Activated CD8-positive, alpha-beta memory T cell treated with anti-CD3 and anti-CD28 coated beads, Interleukin-2, amount 50 U/mL, for 24 hours (primary cell): ENCODE data around the gene PRSS16.
A peak's percentile ranks its signal among the peaks of the same experiment; 100 is the strongest.
"Not testable (repeated sequence)": the region's sequence is repeated elsewhere in the genome, so short reads cannot be mapped to it uniquely, and the experiment has no call there.

Source experiments
- DNase-seq: peaks from one replicate; pipeline ENCODE4 v3.0.0-alpha.2; 2020; ENCODE audit errors: extremely low read depth

PRSS16 gene

DNA sequence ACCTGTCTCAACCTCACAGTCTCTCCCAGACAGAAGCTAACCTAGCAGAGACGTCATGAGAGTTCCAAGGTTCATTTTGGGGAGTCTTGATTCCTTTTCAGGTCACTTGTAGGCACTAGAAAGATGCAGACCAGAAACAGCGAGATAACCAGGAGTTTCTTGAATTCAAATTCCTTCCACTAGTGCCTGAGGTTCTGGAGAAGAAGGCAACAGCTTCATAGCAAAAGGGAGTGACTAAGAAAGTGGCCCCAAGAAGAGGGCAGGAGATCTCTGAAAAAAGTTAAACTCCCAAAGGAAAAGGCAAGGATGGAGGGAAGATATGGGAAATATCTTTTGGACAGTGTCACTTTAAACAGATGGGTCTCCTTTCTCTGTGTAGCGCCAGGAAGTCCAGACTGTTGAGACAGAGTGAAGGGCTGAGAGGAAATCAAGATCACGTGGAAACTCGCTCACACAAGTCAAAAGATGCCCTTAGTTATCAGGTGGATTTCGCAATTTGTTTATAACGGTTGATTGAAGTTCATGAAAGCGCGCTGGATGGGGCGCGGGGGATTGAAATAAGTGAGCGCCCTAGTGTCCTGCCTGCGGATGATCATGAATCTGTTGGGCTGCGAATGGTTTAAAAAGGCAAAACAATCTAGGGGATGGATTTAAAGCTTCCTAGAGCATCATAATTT lies 4.8 kb upstream of the PRSS16 start:
- DNase-seq = no peak

DNA sequence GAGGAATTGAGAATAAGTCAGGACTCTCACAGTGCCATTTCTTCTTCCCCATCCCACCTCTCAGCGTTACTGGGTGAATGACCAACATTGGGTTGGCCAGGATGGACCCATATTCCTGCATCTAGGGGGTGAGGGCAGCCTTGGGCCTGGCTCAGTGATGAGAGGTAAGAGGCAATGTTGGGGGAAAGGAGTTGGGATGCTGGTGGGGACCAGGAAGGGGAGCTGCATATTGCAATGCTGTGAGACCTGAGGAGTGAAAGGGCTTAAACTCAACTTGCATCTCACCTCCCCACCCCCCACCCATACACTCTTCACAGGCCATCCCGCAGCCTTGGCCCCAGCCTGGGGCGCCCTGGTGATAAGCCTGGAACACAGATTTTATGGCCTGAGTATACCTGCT lies 1.3 kb downstream of the PRSS16 start:
- DNase-seq = no peak

DNA sequence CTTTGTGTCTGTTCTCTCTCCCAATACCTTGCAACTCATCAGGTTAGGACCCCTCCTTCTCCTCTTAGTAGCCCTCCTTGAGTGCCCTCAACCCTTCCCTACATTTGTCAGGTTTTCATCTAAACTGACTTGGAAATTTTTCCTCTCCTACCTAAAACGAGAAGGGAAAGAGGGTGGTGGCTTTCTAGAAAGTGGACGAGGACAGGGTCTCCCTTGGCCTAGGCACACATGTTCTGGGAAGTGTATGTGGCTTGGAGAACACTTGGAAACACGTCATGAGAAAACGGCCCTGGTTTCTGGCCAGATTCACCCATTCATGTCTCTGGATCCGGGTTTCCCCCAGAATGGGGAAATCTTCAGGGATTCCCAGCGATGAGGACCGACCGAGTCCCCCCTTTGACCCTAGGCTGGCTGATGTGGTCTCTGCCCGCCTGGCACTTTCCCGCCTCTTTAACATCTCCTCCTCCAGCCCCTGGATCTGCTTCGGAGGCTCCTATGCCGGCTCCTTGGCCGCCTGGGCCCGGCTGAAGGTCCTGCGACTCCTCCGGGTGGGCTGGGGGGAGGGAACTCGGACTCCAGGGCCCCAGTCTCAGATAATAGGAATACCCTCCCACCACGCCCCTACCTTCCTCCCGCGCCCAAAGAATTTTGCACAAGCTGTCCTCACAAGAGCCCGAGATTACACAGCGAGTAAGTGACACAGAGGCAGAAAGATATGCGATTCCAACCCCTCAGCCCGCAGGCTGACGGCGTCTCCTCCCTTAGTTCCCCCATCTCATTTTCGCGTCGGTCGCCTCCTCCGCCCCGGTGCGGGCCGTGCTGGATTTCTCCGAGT lies 3.0 kb downstream of the PRSS16 start:
- no peak for DNase-seq

DNA sequence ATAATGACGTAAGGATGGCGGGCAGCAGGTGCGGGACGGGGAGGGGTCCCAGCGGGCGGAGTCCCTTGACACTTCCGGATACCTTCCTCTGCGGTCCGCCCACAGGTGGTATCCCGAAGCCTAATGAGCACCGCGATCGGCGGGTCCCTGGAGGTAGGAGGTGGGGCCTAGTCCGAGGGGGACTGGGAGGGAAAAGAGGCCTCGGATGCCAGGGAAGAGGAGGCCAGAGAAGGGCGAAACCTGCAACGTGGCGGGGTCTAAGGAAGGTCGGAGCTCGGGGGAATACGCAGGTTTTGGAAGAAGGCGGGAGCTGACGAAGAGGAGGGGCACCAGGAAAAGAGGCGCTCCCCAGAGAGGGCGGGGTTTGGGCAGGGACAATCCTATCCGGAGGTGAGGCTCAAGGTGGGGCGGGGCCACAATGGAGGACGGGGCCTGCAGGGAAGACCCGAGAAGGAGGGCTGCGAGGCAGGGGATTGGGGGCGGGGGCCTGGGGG lies 3.7 kb downstream of the PRSS16 start:
- peak; percentile 54 for DNase-seq

DNA sequence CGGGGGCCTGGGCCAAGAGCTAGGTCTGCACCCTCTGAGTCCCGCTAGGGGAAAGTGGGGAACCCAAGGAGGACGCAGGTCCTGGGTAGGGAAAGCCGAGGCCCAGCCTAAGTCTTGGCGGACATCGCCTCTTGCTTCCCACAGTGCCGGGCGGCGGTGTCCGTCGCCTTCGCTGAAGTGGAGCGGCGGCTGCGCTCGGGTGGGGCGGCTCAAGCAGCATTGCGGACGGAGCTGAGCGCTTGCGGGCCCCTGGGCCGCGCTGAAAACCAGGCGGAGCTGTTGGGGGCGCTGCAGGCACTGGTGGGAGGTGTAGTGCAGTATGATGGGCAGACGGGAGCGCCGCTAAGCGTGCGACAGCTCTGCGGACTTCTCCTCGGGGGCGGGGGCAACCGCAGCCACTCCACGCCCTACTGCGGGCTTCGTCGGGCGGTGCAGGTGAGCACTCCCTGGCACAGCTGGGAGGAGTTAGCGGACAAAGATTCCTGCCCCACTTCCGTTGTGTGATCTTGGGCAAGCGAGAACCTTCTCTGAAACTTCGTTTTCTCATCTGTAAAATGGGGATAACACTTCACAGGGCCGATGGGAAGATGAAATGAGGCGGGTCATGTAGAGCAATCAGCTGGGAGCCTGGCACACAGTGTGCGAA lies 4.2 kb downstream of the PRSS16 start:
- peak; percentile 39 for DNase-seq

DNA sequence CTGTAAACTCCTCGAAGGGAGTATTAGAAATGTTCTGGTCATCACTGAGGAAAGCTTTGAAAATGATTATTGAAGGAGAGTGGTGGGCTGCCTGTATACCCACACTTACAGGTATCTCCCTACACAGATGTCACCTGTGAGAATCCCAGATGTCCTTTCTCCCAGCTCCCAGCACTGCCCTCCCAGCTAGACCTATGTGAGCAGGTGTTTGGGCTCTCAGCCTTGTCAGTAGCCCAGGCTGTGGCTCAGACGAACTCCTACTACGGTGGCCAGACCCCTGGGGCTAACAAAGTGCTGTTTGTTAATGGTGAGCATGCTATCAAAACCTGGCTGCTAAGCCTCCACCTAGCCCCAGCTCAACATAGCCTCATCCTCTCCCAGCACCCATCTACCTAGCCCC lies 7.1 kb downstream of the PRSS16 start:
- DNase-seq = no peak

DNA sequence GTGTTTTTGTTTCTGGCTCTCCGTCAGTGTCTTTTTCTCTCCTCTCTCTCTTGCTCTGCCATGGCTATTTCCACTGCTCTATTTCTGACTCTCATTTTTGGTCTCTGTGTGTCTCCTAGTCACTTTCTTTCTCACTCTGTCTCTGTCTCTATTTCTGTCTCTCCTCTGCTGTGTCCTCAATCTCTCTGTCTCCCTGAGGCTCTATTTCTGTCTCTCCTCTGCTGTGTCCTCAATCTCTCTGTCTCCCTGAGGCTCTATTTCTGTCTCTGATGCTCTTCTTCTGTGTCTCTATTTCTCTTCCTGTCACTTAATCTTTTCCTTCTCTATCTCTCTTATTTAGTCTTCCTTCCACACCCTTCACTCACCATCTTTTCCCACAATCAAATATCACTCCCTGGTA lies 8.4 kb downstream of the PRSS16 start:
- no peak for DNase-seq

DNA sequence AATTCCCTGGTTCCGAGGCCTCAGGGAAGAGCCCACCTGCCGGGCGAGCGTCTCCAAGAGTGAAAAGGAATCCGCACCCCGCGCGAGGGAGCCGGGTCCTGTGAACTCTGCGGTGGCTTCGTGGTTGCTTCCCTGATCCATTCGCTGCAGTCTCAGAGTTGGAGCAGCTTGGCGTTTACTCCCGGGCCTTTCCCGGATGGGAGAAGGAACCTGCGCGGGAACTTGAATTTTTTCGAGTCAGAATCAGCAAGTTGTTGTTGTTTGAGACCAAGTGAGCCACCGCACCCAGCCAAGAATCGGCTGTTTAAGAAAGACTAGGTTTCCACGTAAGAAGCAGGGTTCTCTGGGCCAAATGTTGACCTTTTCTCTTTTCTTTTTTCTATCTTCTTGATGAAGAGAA lies 12.9 kb downstream of the PRSS16 start:
- no peak for DNase-seq

DNA sequence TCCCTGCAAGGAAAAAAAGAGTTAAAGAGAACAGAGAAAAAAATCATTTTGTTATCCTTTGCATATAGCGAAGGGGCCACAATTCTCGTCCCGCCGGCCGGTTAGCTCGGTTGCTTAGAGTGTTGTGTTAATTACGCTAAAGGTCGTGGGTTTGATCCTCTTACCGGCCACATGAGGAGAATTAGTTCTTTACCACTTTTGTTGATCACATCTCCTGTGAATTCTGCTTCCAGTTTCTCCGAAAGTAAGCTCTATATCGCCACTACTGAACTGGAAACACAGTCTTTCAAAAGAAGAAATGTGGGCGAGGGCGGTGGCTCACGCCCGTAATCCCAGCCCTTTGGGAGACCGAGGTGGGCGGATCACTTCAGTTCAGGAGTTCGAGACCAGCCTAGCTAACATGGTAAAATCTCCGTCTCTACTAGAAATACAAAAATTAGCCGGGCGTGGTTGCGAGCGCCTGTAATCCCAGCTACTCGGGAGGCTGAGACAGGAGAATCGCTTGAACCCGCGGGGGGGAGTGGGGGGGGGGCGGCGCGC lies 13.4 kb downstream of the PRSS16 start:
- no peak for DNase-seq

DNA sequence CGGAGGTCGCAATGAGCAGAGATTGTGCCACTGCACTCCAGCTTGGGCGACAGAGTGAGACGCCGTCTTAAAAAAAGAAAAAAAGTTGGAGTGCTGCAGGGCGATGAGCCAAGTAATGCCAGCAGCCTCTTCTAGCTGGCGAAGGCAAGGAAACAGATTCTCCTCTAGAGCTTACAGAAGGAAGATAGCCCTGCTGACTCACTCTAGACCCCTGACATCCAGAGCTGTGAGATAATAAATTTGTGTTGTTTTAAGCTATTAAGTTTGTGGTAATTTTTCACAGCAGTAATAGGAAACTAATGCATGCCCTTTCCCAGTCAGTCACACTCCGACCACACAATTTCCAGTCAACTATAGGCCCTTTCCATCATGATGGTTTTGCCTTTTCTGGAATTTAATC lies 16.4 kb downstream of the PRSS16 start:
- DNase-seq = no peak

DNA sequence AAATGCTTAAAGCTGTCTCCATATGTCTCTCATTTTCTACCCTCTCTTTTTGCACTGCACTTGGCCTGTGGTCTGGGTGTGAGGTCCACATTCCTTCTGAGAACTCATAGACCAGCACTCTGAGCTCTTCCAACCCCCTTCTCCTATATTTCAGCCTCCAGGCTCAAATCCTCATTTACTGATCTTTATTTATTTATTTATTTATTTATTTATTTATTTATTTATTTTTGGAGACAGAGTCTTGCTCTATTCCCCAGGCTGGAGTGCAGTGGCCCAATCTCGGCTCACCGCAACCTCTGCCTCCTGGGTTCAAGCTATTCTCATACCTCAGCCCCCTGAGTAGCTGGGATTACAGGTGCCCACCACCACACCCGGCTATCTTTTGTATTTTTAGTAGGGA lies 19.5 kb downstream of the PRSS16 start:
- DNase-seq = not testable (repeated sequence)

DNA sequence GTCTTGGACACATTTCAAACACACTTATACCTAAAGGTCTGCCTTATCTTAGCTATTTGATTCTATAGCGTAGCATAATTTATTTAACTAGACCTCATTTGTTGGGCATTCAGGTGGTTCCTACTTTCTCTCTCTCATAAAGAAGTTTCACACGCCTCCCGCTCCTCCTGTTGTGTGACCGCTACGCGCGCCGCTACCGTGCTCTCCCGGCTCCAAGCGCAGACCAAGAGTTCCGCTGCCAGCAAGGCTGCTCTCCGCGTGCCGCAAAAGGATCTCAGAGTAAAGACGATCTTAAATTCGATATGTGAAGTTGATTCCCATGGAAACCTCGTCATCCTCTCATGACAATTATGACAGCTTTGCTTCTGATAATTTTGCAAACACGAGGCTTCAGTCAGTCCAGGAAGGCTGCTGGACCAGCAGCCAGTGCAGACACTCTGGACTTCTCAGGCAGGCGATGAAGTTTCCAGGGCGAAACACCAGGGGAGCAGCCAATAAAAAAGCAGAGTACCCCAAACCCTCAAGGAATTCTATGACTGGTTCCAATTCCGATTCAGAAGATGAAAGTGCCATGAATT lies 20.4 kb downstream of the PRSS16 start:
- DNase-seq = no peak

DNA sequence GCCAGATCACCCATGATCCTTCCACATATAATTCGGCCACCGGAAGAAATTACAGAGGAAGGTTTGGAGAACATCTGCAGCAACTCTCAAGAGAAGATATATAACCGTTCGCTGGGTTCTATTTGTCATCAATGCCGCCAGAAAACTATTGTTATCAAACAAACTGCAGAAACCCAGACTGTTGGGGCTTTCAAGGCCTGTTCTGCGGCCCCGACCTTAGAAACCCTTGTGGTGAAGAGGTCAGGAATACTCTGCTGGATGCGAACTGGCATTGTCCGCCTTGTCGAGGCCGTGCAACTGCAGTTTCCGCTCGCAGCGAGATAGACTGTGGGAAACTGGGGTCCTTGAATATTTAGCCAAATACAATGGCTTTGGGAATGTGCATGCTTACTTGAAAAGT lies 21.3 kb downstream of the PRSS16 start:
- no peak for DNase-seq

DNA sequence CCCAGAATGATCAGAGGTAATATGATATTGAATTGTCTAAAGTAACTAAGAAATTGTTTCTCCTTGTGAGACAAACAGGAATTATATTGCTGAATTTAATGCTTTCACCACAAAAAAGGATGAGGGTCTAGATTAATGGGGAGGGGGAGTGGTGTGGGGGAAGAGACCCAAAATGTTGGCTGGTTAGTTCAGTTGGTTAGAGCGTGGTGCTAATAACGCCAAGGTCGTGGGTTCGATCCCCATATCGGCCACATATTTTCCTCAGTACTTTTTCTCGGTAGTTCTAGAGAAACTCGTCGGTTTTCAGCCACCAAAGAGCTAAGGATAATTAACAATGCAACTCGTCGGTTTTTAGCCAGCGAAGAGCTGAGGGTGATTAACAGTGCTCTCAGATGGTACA lies 26.3 kb downstream of the PRSS16 start:
- no peak for DNase-seq

DNA sequence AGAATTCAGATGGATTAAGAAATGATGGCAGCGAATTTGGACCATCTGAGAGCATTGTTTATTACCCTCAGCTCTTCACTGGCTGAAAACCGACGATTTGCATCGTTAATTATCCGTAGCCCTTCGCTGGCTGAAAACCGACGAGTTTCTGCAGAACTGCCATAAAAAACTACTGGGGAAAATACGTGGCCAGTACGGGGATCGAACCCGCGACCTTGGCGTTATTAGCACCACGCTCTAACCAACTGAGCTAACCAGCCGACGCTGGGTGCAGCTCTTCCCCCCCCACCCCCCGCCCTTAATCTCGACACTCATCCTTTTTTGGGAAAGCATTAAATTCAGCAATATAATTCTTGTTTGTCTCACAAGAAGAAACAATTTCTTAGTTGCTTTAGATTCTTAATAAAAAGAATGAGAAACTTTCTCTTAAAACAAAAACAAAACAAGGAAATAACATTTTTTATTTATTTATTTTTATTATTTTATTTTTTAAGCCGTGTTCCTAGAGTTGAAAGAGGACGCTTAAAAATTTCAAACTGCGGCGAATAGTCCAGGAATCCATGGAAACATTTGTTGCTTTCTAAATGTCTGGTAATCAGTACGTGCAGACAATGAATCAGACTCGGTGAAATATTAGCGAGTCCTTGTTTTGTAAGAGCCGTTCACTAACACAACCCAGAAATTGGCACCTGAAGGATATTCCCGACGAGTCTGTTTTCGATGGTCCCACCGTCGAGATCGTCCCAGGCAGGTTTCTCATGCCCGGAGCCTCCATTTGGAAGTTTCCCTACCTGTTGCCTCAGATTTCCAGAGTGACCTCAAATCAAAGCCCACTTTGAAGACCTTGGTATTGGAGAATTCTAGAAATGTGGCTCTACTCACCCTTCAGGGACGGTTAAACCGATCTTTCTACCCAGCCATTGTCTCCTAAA lies 27.8 kb downstream of the PRSS16 start:
- DNase-seq = no peak

DNA sequence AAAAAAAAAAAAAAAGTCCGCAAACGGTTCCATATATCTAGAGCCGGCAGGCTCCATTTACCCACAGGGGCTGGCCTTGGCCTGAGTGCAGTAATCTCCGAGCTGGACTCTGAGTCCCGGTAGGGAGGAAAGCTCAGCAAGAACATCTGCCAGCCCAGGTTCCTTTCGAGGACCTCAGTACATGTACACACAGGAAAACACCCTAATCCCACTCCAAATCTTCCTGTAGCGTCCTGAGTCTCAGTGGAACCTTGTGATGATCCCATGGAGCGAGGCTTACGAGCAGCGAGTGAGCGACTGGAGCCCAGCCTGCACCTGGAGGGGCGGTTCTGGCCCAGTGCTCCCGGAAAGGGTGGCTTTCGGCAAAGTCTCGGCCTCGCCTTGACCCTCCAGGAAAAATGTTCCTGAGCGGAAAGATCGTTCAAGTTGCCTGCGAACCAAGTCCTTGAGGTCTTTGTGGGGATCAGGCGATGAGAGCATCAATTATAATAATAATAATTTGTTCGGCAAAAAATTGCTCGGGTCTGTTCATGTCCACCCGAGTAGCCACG lies 32.1 kb downstream of the PRSS16 start:
- no peak for DNase-seq

DNA sequence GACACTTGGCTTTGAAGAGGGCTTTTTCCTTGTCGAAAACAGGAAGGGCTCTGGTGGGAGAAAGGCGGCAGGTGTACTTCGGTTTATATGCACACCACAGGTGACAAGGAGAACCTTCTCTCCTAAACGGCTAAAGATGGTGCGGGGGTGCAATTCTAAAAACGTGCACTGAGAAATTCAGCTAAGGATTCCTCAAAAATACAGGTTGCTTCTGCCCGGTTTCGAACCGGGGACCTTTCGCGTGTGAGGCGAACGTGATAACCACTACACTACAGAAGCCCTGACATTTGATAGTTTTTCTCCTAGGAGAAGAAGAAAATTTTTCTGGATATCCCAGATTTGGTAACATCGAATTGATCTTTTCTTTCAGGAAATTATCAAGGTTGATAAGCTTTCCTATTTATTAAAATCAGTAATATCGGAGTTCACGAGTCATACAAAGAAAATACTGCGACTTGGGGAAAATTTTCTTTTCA lies 32.6 kb downstream of the PRSS16 start:
- DNase-seq = no peak

DNA sequence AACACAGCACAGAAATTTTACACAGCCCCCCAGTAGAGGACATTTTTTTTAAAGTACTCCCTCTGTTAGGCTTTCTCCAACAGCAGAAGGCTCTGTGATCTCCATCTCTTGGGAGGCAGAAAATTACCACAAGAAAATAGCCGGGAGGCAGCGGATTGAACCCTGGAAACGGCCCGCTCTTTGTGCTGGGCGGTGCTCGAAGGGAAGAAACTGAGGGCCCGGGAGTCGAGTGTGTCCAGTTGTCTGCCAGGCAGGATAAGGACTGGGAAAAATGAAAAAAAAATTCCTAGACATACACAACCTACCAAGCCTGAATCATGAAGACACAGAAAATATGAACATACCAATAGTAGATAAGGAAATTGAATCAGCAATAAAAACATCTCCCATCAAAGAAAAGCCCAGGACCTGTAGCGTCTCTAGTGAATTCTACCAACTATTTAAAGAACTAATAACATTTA lies 33.1 kb downstream of the PRSS16 start:
- DNase-seq = no peak

DNA sequence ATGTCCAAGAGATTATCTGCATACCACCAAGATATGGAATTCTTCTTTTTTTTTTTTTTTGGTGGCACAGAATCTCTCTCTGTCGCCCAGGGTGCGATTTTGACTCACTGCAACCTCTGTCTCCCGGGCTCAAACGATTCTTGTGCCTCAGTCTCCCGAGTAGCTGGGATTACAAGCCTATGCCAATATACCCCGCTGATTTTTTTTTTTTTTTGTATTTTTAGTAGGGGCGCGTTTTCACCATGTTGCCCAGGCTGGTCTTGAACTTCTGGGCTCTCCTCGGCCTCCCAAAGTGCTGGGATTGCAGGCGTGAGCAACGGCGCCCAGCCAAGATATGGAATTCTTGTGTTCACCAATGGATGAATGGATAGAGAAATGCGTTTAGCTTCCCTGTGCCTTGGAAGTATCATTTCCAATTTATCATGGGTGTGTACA lies 33.6 kb downstream of the PRSS16 start:
- DNase-seq = no peak

DNA sequence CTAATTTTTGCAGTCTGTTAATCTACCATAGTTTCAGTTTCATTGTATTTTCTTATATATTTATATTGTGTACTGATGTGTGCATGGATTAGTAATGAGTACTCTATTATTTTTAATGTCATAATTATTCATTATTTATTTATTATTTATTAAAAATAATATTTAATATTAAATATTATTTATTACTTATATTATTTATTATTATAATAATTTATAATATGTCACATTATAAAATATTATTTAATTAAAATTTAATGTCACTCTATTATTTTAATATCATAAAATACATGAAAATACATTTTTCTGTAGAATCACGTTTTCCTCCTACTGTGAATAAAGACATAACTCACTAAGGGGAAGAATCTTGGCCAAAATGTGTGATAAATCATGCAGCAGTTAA lies 34.1 kb downstream of the PRSS16 start:
- DNase-seq = no peak
